K562 (cell line): ENCODE results near the gene SOD1. TPM values are rescaled to one million over a fixed set of nuclear protein-coding genes. Genes with fewer than 3 reads are reported as not detected.

ENCODE experiments used
- C11orf30 ChIP-seq: fragments of 450-650 bp; IDR thresholded peaks from 2 replicates; pipeline ENCODE4 v1.6.1; 2016; ENCODE audit warnings: low read depth, mild to moderate bottlenecking
- EP300 ChIP-seq: IDR thresholded peaks from 2 replicates; pipeline ENCODE4 v1.6.1; 2012; ENCODE audit warnings: low read length, improper control_type of control experiment
- FOXM1 ChIP-seq, 2 experiments: fragments of 450-650 bp in 1 of 2; sonication (generic) in 1 of 2; formaldehyde crosslinking in 1 of 2; IDR thresholded peaks; 2 replicates each; pipeline versions ENCODE4 v1.6.1 to v1.9.0; 2017 to 2022; ENCODE audit warnings: low read depth in 2 of 2, mild to moderate bottlenecking in 2 of 2, missing genetic modification reagents in 1 of 2, moderate library complexity in 1 of 2
- JUND ChIP-seq, 2 experiments: IDR thresholded peaks; 2 replicates in 1 of 2; 3 replicates in 1 of 2; pipeline ENCODE4 v1.6.1; 2011; ENCODE audit warnings: borderline replicate concordance in 2 of 2, low read depth in 2 of 2, low read length in 2 of 2, improper control_type of control experiment in 1 of 2, missing biosample characterization in 1 of 2, missing genetic modification characterization in 1 of 2, missing genetic modification reagents in 1 of 2
- MAFG ChIP-seq: fragments of 450-650 bp; conservative IDR thresholded peaks from 2 replicates; pipeline ENCODE4 v1.6.1; 2016; ENCODE audit warnings: missing genetic modification characterization, missing compliant biosample characterization
- MLLT1 ChIP-seq, 2 experiments: fragments of 450-650 bp; IDR thresholded peaks; 2 replicates each; pipeline ENCODE4 v1.6.1; 2016
- NBN ChIP-seq: fragments of 450-650 bp; IDR thresholded peaks from 2 replicates; pipeline ENCODE4 v1.6.1; 2016; ENCODE audit warnings: low read depth, mild to moderate bottlenecking
- PKNOX1 ChIP-seq: fragments of 450-650 bp; IDR thresholded peaks from 2 replicates; pipeline ENCODE4 v1.6.1; 2016
- RAD51 ChIP-seq: fragments of 450-650 bp; IDR thresholded peaks from 2 replicates; pipeline ENCODE4 v1.7.1; 2016; ENCODE audit warnings: low read depth, mild to moderate bottlenecking, borderline replicate concordance
- RCOR1 ChIP-seq, 2 experiments: IDR thresholded peaks; 2 replicates each; pipeline ENCODE4 v1.6.1; 2012; ENCODE audit warnings: low read depth in 2 of 2, low read length in 2 of 2, borderline replicate concordance in 1 of 2, improper control_type of control experiment in 1 of 2
- SMARCC2 ChIP-seq: fragments of 450-650 bp; IDR thresholded peaks from 2 replicates; pipeline ENCODE4 v1.6.1; 2017; ENCODE audit warnings: antibody characterized with exemption, moderate library complexity, mild to moderate bottlenecking, low read depth
- TBL1XR1 ChIP-seq, 2 experiments: IDR thresholded peaks; 2 replicates each; pipeline ENCODE4 v1.6.1; 2012; ENCODE audit warnings: improper control_type of control experiment in 2 of 2, low read length in 2 of 2, mild to moderate bottlenecking in 1 of 2
- ZNF316 ChIP-seq: fragments of 450-650 bp; IDR thresholded peaks from 2 replicates; pipeline ENCODE4 v1.6.1; 2016
- polyA plus RNA-seq, 8 experiments: library from polyadenylated mRNA; depleted of rRNA in 4 of 8; stranded (reverse) in 5 of 8; unstranded in 3 of 8; fragments of >200 nt; fragmentation: Nextera tagmentation in 2 of 8; fragmentation: Illumina TruSeq in 1 of 8; extraction: Ambion mirVana in 2 of 8; extraction: Trizol in 1 of 8; gene quantifications; 2 replicates each; pipeline versions ENCODE4 v1.2.1 to v1.2.3, GENCODE V29; 2011 to 2014; ENCODE audit warnings: inconsistent platforms in 1 of 8, missing spikeins in 1 of 8
- total RNA-seq, 7 experiments: library from RNA; depleted of rRNA in 6 of 7; stranded (reverse); fragments of >200 nt in 6 of 7; fragmentation: Illumina TruSeq in 2 of 7; extraction: Trizol in 2 of 7; gene quantifications; 2 replicates each; pipeline versions ENCODE4 v1.2.1 to v1.2.3, GENCODE V29; 2011 to 2021; ENCODE audit warnings: low replicate concordance in 1 of 7

SOD1 gene
- total and polyA plus RNA-seq, 9 of the 15 experiments (the other 6 are each of a cell fraction or from before 2014, with no cell fraction given), result 452 to 1,409 (median 633) TPM

DNA sequence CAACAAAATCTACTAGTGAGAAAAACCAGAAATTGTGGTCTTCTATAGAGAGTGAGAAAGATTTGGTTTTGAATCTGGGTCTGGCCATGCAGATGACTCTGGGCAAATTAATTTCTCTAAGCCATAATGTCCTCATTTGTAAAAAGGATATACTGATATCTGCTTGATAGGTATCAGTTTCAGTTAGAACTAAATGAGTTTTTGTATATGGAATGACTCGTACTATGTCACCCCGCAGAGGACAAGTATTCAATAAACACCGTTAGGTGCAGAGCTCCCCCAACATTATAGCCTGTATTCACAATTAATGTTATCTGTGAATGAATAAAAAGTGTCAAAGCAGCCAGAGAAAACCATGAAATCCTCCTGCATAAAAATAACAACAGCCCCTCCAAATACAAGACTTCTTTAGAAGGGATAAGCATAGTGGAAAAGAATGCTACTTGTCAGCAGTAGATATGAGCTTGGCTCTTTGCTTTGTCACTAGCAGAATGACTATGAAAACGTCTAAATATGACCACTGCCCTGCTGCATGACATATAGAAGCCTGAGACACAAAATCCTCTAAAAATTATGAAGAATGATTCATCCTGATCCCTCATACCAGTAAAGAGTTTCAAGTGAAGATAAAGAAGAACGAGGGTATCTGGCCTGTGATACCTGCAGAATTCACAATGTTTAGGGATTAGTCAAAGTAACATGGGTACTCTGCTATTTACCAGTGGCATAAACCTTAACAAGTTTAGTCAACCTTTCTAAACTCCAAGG, 54.7 kb downstream of the SOD1 start (continued):
- peak; percentile 82 for TF ChIP-seq JUND (IDR thresholded peaks at IDR 0.05; ENCODE audit: borderline replicate concordance, low read depth, low read length)
- TF ChIP-seq JUND (tag; IDR thresholded peaks at IDR 0.05; ENCODE audit: borderline replicate concordance, low read depth, low read length), result peak; percentile 70; the same call in 1 of the 3 replicates
- TF ChIP-seq RCOR1 (IDR thresholded peaks at IDR 0.05; ENCODE audit: borderline replicate concordance in 1 of 2, low read depth in 2 of 2, low read length in 2 of 2), result peak in 1 of 2 experiments; percentile 43; a peak in 1 of 4 replicates
- 0 out of 2 replicates have a peak, but pooled peaks have one; percentile 36 for TF ChIP-seq FOXM1 (IDR thresholded peaks at IDR 0.05; ENCODE audit: low read depth)
- no peak for TF ChIP-seq FOXM1 (CRISPR knock-in tag; IDR thresholded peaks at IDR 0.05; ENCODE audit: low read depth)
- TF ChIP-seq MAFG (tag), result peak; percentile 67
- peak; percentile 80 for TF ChIP-seq C11orf30
- TF ChIP-seq MLLT1 (IDR thresholded peaks at IDR 0.05), result peak; percentile 69 to 72; a peak in 2 of 4 replicates
- TF ChIP-seq EP300, result peak; percentile 67; the same call in 1 of the 2 replicates
- TF ChIP-seq ZNF316, result peak; percentile 89
- peak in 1 of 2 experiments; percentile 57; a peak in 2 of 4 replicates for TF ChIP-seq TBL1XR1 (IDR thresholded peaks at IDR 0.05; ENCODE audit: low read length in 2 of 2)
- TF ChIP-seq RAD51, result peak; percentile 28; the same call in 1 of the 2 replicates
- peak; percentile 83 for TF ChIP-seq SMARCC2
- peak; percentile 71 for TF ChIP-seq PKNOX1
- peak; percentile 52; the same call in 1 of the 2 replicates for TF ChIP-seq NBN
